ENCODE results near the gene ASTN2. TPM values are rescaled to one million over a fixed set of nuclear protein-coding genes. Genes with fewer than 3 reads are reported as not detected.

The ASTN2 gene
- total and polyA plus RNA-seq, 9 of the 15 experiments (the other 6 are each of a cell fraction or from before 2014, with no cell fraction given): 0.56 to 3.5 (median 1.9) TPM

DNA sequence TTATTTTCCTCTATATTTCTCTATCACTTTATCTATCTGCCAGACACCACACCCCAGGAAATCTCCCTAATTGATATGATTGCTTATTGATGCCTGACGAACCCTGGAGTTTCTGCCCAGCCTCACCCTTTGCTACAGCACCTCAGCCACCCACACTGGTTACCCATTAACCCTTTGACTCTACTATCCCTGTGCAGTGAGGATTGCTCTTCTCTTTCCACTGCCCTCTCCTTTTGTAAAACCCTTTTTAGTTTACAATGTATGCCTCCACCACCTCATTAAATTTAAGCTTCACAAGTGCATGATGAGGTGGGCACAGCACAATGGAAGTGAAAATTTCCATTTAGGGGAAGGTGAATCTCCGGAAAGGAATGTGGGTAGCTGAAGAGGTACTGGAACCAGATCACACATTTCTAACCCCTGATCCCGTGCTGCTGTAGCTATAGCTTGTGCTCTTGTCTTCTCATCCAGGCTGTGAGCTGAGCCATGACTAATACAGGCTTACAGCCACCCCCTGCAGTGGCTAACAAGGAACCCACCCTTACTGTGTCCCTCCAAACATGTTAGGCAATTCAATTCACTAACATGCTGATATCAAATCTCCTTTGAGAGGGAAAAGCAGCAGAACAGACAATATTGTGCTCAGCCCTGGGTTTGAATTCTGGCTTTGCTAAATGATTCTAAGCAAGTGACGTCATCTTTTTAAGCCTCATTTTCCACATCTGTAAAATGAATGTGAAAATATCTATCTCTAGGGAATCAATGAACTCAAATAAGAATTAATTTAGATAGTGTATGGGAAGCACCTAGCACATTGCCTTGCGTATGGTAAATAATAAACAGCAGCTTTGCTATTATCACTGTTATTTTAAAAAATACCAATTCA lies 914.6 kb downstream of the ASTN2 start:
- Histone ChIP-seq H3K36me3 (ENCODE audit: control insufficient read depth, insufficient read depth, low read length) (no peaks in the 10 kb centered on the region), H3K4me2 (ENCODE audit: insufficient read depth, low read length) (no peak overlapping the region), H3K27ac (ENCODE audit: extremely low read depth, low read depth, low read length) (no peak overlapping the region), H3K79me2 (ENCODE audit: control insufficient read depth, insufficient read depth, low read length) (no peaks in the 10 kb centered on the region), H3K27me3 (ENCODE audit: control insufficient read depth in 2 of 2, insufficient read depth in 2 of 2, low read length in 2 of 2) (no peaks in the 10 kb centered on the region; a peak in 1 of 5 replicates), H3K9me3 (replicated peaks; ENCODE audit: control insufficient read depth, insufficient read depth, low read depth, low read length) (no peaks in the 10 kb centered on the region), H3K4me3 (no peak overlapping the region), H3K4me1 (replicated peaks in 1 of 2; ENCODE audit: control insufficient read depth in 2 of 2, insufficient read depth in 2 of 2, low read length in 2 of 2) (no peaks in the 10 kb centered on the region; a peak in 1 of 5 replicates), H3K9me1 (ENCODE audit: control insufficient read depth, insufficient read depth, low read length) (no peaks in the 10 kb centered on the region), H2AFZ (ENCODE audit: low read depth, low read length) (no peak overlapping the region), H3K9ac (ENCODE audit: insufficient read depth in 1 of 2, low read depth in 2 of 2, low read length in 2 of 2) (no peak overlapping the region), H4K20me1 (replicated peaks; ENCODE audit: control insufficient read depth, insufficient read depth, low read length) (no peaks in the 10 kb centered on the region)
- TF ChIP-seq TRIM24 (IDR thresholded peaks at IDR 0.05) (peak in 1 of 2 experiments; percentile 39; a peak in 1 of 4 replicates), CEBPB (tag; IDR thresholded peaks at IDR 0.05) (peak; percentile 26; the same call in 1 of the 2 replicates), ATF7 (IDR thresholded peaks at IDR 0.05) (peak; percentile 87), FOSL1 (tag; conservative IDR thresholded peaks at IDR 0.05) (peak; percentile 67), ZNF12 (CRISPR knock-in tag; IDR thresholded peaks at IDR 0.05) (no peak), JUND (IDR thresholded peaks at IDR 0.05; ENCODE audit: borderline replicate concordance, low read depth, low read length) (peak; percentile 52; the same call in 1 of the 2 replicates), JUND (tag; IDR thresholded peaks at IDR 0.05; ENCODE audit: borderline replicate concordance, low read depth, low read length) (peak; percentile 56; the same call in 2 of the 3 replicates), KLF10 (CRISPR knock-in tag; IDR thresholded peaks at IDR 0.05) (no peak), ZNF143 (CRISPR knock-in tag; IDR thresholded peaks at IDR 0.05) (no peak), CBFA2T3 (IDR thresholded peaks at IDR 0.05) (peak; percentile 48), MCM2 (IDR thresholded peaks at IDR 0.05; ENCODE audit: low read depth) (no peak), BHLHE40 (IDR thresholded peaks at IDR 0.05; ENCODE audit: low read length) (peak; percentile 61; the same call in 1 of the 2 replicates)
- TF ChIP-seq, protein P1, sequence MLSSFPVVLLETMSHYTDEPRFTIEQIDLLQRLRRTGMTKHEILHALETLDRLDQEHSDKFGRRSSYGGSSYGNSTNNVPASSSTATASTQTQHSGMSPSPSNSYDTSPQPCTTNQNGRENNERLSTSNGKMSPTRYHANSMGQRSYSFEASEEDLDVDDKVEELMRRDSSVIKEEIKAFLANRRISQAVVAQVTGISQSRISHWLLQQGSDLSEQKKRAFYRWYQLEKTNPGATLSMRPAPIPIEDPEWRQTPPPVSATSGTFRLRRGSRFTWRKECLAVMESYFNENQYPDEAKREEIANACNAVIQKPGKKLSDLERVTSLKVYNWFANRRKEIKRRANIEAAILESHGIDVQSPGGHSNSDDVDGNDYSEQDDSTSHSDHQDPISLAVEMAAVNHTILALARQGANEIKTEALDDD (IDR thresholded peaks at IDR 0.05): peak; percentile 30; the same call in 1 of the 2 replicates
- TF ChIP-seq, protein P2, sequence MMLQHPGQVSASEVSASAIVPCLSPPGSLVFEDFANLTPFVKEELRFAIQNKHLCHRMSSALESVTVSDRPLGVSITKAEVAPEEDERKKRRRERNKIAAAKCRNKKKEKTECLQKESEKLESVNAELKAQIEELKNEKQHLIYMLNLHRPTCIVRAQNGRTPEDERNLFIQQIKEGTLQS (IDR thresholded peaks at IDR 0.05): peak; percentile 87
- TF ChIP-seq, protein P2 (CRISPR knock-in tag; conservative IDR thresholded peaks at IDR 0.05): no peak
- ATAC-seq (peak; percentile 54; the same call in 2 of the 3 replicates), FAIRE-seq (no peak), DNase-seq (ENCODE audit: extremely low read depth in 1 of 4, low spot score in 3 of 4) (peak; percentile 25 to 42 (median 30))
- intact Hi-C loops (cut with micrococcal nuclease) (loop anchor here (5.0 to 10.0 kb wide), 2 partner anchors 147 to 615 kb away; no protein-coding TSS in a partner anchor), in situ Hi-C loops (cut with MboI) (loop anchor here (10.0 kb wide), 1 partner anchor 345 kb away; the partner anchor contains the start of gene PAPPA)
- ChIA-PET POLR2A (no interaction called here), CTCF (ENCODE audit: low intra/inter-chr PET ratio) (no interaction called here)
- no TSS peak for BruUV-seq (replicated peaks)
- WGBS (ENCODE audit: insufficient coverage, low coverage, missing lambda C conversion rate): 16% methylated on average over 5 of the region's 5 CpGs

Data from K562 (cell line).